Gastrocnemius medialis (tissue), 4 donors: Measurements from ENCODE around the gene USP7.

Source experiments
- POLR2A ChIP-seq, 2 donors: fragments of 450-650 bp; IDR thresholded peaks; one replicate each; pipeline ENCODE4 v1.6.1; 2017; ENCODE audit warnings: antibody characterized with exemption in 2 of 2, mild to moderate bottlenecking in 2 of 2, moderate library complexity in 2 of 2
- TF ChIP-seq, protein P1 (sequence below), 5 experiments: fragments of 450-650 bp in 3 of 5; fragments of 200-600 bp in 2 of 5; sonication (generic) in 2 of 5; IDR thresholded peaks in 4 of 5; conservative IDR thresholded peaks in 1 of 5; 1 replicate in 4 of 5; 2 replicates in 1 of 5; pipeline ENCODE4 v1.5.1; 2016 to 2019; ENCODE audit warnings: antibody characterized with exemption in 5 of 5, mild to moderate bottlenecking in 3 of 5, moderate library complexity in 3 of 5

- TF ChIP-seq, protein P1, sequence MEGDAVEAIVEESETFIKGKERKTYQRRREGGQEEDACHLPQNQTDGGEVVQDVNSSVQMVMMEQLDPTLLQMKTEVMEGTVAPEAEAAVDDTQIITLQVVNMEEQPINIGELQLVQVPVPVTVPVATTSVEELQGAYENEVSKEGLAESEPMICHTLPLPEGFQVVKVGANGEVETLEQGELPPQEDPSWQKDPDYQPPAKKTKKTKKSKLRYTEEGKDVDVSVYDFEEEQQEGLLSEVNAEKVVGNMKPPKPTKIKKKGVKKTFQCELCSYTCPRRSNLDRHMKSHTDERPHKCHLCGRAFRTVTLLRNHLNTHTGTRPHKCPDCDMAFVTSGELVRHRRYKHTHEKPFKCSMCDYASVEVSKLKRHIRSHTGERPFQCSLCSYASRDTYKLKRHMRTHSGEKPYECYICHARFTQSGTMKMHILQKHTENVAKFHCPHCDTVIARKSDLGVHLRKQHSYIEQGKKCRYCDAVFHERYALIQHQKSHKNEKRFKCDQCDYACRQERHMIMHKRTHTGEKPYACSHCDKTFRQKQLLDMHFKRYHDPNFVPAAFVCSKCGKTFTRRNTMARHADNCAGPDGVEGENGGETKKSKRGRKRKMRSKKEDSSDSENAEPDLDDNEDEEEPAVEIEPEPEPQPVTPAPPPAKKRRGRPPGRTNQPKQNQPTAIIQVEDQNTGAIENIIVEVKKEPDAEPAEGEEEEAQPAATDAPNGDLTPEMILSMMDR (IDR thresholded peaks at IDR 0.05 in 4 of 5, conservative IDR thresholded peaks at IDR 0.05 in 1 of 5), result peak in 3 of 5 experiments; percentile 5 to 47 (median 6)
- no peak for TF ChIP-seq POLR2A (IDR thresholded peaks at IDR 0.05)
These were observed 27.3 kb downstream of the USP7 start for GRCh38 chr16:8936421-8936820.
